Measurements from ENCODE around the gene MYCBP2.
A peak's percentile ranks its signal among the peaks of the same experiment; 100 is the strongest.
"Not testable (repeated sequence)": the region's sequence is repeated elsewhere in the genome, so short reads cannot be mapped to it uniquely, and the experiment has no call there.

Gene MYCBP2

GRCh38 chr13:77338329-77338728, 11.4 kb upstream of the MYCBP2 start:
- no peak for DNase-seq

GRCh38 chr13:77337159-77337558, 10.3 kb upstream of the MYCBP2 start:
- DNase-seq, result no peak

GRCh38 chr13:77335543-77335942, 8.6 kb upstream of the MYCBP2 start:
- DNase-seq, result no peak

- no peak for DNase-seq
Observed at GRCh38 chr13:77333594-77333993, 6.7 kb upstream of the MYCBP2 start.

- no peak for DNase-seq
Observed at GRCh38 chr13:77331421-77331820, 4.5 kb upstream of the MYCBP2 start.

- DNase-seq, result no peak
Observed at GRCh38 chr13:77329911-77330584, 3.2 kb upstream of the MYCBP2 start.

- DNase-seq, result peak; percentile 90
Observed at GRCh38 chr13:77329133-77329910, 2.4 kb upstream of the MYCBP2 start.

GRCh38 chr13:77328819-77329132, 1.9 kb upstream of the MYCBP2 start:
- DNase-seq, result no peak

GRCh38 chr13:77325371-77325980, 1.4 kb downstream of the MYCBP2 start:
- DNase-seq, result no peak

GRCh38 chr13:77323858-77324257, 3.0 kb downstream of the MYCBP2 start:
- DNase-seq, result no peak

GRCh38 chr13:77319536-77319935, 7.4 kb downstream of the MYCBP2 start:
- DNase-seq, result no peak

GRCh38 chr13:77318741-77319140, 8.2 kb downstream of the MYCBP2 start:
- no peak for DNase-seq

- DNase-seq, result no peak
Observed at GRCh38 chr13:77316430-77316829, 10.5 kb downstream of the MYCBP2 start.

GRCh38 chr13:77315509-77315908, 11.4 kb downstream of the MYCBP2 start:
- not testable (repeated sequence) for DNase-seq

GRCh38 chr13:77313923-77314322, 13.0 kb downstream of the MYCBP2 start:
- DNase-seq, result no peak

GRCh38 chr13:77312311-77312710, 14.6 kb downstream of the MYCBP2 start:
- no peak for DNase-seq

GRCh38 chr13:77310579-77311279, 16.2 kb downstream of the MYCBP2 start:
- DNase-seq, result no peak

- no peak for DNase-seq
Observed at GRCh38 chr13:77310161-77310560, 16.7 kb downstream of the MYCBP2 start.

- no peak for DNase-seq
Observed at GRCh38 chr13:77309254-77309653, 17.6 kb downstream of the MYCBP2 start.

GRCh38 chr13:77306458-77306857, 20.4 kb downstream of the MYCBP2 start:
- no peak for DNase-seq

GRCh38 chr13:77305266-77305665, 21.6 kb downstream of the MYCBP2 start:
- no peak for DNase-seq

GRCh38 chr13:77300176-77301037, 26.5 kb downstream of the MYCBP2 start:
- DNase-seq, result no peak

- no peak for DNase-seq
Observed at GRCh38 chr13:77299587-77299986, 27.3 kb downstream of the MYCBP2 start.

Measured in stimulated activated CD8-positive, alpha-beta memory T cell treated with anti-CD3 and anti-CD28 coated beads, Interleukin-4, amount 100 ng/mL, for 48 hours (primary cell).